Measurements from ENCODE around the gene CENPC.
"Not testable (repeated sequence)": the region's sequence is repeated elsewhere in the genome, so short reads cannot be mapped to it uniquely, and the experiment has no call there.

Gene CENPC, protein sequence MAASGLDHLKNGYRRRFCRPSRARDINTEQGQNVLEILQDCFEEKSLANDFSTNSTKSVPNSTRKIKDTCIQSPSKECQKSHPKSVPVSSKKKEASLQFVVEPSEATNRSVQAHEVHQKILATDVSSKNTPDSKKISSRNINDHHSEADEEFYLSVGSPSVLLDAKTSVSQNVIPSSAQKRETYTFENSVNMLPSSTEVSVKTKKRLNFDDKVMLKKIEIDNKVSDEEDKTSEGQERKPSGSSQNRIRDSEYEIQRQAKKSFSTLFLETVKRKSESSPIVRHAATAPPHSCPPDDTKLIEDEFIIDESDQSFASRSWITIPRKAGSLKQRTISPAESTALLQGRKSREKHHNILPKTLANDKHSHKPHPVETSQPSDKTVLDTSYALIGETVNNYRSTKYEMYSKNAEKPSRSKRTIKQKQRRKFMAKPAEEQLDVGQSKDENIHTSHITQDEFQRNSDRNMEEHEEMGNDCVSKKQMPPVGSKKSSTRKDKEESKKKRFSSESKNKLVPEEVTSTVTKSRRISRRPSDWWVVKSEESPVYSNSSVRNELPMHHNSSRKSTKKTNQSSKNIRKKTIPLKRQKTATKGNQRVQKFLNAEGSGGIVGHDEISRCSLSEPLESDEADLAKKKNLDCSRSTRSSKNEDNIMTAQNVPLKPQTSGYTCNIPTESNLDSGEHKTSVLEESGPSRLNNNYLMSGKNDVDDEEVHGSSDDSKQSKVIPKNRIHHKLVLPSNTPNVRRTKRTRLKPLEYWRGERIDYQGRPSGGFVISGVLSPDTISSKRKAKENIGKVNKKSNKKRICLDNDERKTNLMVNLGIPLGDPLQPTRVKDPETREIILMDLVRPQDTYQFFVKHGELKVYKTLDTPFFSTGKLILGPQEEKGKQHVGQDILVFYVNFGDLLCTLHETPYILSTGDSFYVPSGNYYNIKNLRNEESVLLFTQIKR

DNA sequence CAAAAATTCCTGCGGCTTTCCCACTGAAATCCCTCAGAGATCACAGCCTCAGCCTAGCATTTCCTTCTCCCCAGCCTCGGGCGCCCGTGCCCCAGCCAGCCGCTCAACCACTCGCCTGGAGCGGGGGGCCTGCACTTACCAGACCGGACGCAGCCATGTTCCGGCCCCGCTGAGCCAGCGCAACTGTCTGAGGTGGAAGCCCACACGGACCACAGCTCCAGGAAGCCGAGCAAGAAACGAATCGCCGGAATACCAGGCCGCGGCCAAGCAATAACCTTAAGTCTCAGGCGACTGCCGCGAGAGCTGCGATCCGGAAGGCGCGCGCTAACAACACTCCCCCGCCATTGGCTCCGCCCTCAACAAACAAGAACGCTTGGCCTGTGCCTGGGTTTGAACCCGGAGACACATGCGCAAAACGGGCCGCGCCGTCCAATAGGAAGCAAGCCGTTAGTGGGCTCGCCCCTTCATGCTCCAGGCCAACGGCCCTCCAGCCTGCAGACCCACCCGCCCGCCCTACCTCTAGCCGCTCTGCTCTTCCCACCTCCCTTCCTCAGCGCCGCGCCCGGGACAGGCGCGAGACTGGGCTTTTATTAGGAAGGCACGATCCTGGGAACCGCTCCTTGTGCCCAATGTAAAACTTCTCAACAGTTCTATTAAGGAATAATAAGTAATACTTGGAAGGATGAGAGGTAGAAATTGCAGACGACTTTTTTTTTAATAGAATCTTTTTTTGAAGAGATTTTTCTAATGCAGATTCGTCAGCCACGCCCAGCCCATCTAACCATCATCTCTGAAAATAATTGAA, at the start of gene CENPC:
TSS of gene CENPC (minus strand) at position 305 of the 805 bp plus-strand sequence. CDS start at position 157, 148 bp downstream.
- peak; percentile 87 for DNase-seq

DNA sequence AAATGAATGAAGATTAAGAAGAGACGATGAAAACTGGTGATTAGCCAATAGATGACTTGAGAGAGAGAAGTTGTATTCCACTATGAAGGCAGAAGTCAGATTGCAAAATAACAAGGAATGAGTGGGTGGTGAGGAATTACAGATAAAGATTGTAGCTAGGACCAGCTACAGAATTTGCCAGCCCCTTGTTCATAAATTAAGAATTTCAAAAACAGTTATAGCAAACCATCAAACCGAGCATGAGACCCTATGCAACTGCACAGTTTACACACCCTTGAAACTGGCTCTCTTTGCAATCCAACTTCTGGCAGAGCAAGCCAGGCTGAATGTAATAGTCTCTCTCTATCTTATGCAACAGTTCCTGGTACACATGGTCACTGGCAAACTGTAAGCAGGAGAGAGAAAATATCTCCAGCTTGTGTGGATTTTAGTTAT, 48.5 kb upstream of the CENPC start:
- DNase-seq = no peak

DNA sequence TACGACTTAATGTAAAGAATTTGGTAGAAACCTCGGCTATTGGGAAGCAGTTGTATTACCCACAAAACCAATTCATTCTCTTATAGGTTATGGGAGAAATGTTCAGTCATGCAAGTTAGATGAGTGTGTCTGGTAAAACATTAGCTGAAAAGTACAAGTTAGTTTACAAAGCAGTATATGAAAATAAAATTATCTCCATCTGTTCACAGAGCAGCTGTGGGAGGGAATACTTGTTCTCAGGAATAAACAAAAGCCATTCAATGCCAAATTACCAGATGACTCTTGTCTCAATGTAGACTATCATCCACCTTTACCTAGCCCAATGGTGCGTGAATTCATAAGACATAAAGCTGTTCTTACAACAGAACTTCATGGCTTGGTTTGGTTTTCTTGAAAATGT, 41.9 kb upstream of the CENPC start:
- DNase-seq = peak; percentile 55

DNA sequence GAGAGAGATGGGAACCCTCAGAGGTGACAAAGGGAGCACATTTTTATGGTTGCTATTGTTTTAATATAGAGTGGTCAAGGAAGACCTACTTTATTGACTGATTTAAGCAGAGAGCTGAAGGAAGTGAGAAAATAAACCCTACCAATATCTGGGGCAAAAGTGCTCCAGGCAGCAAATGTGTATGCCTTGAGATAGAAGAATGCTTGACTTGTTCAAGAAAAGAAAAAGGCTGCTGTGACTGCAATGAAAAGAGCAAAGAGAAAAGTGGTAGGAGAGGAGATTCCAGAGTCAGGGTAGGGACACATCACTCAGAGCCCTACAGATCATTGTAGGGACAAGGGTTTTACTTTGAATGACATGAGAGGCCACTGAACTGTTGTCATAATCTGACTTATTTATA, 39.2 kb upstream of the CENPC start:
- DNase-seq = no peak

DNA sequence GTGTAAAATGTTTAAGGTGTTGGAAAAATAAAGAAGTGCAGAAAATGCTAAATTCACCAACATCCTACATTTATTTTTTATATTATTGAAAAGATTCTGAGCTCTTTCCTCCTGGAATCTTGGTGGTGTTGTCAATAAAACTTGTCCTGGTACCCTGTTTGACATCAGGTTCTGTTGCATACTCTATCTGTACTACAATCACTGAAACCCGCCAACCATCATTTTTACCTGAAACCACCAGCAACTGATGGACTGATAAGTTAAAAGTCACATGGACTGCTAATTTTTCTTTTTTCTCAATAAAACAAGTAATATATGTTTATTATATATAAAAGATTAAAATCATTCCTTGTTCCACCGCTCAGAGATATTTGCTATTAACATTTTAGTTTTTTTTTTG, 36.6 kb upstream of the CENPC start:
- DNase-seq = no peak

DNA sequence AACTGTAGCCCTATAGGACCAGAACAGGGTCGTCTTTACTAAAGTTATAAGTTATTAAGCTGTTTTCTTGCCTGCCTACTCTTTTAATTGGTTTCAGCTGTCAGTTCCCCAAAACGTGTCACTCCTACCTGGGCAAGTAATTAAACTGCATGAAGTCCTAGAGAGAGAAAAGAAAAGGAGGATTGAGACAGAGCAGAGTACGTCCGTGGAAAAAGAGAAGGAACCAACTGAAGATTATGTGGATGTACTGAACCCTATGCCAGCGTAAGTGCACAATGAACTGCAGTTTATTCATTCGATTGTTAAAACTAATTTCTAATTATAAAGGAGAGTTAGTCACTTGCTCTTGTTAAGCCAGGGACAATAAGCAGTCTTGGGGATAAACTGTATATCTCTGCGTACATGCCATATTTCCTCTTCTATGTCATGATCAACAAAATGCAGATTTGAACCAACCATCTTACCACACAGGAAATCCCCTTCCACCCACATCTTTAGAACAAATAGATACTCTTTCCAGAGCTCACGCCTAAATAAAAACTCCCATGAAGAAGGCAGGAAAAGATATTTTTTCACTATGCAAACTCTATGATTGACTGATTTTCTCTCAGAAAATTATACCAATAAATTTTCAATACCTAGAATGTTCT, 36.0 kb upstream of the CENPC start:
- no peak for DNase-seq

DNA sequence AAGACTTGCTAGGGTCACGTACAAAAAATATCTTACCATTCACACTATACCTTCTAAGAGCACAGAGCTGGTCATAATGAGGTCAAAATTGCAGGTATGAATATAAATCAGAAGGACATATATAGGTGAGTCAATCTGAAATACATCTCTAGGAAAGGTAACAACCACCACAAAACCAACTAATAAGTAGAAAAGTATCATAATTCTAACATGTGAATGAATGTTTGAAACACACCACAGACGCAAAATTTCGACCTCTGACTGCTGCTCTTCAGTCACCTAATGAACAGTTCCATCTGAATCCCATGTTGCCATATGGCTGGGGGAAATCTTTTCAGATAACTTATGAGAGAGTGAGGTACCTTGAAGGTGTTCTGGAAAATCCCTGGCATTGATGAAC, 35.3 kb upstream of the CENPC start:
- no peak for DNase-seq

DNA sequence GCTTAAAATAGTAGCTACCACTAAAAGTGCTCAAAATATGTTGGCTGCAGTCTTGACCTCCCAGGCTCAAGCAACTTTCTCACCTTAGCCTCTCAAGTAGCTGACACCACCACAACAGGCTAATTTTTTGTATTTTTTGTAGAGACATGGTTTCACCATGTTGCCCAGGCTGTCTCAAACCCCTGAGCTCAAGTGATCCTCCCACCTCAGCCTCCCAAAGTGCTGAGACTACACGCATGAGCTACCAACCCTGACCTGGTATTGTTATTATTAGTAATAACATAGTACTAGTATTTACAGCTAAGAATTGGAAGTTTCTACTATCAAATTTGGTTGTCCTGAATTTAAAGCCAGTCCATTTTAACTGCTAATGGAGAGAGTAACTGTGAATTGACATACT, 31.2 kb upstream of the CENPC start:
- no peak for DNase-seq

DNA sequence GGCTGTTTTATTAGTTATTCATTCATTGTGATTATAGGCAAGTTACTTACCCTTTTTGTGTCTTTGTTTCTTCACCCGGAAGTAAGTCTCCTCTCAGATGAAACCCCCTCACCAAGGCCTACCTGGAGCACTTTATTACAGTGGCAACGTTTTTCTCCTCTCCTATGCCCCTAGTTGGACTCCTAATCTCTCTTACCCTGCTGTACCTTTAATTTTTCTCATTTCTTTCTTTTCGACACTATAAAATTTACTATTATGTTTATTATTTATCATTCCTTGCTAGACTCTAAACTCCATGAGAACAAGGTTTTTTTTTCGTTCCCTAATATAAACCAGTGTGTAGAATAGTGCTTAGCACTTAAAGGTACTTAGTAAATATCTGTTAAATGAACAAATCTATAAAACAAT, 30.8 kb upstream of the CENPC start:
- DNase-seq = no peak

DNA sequence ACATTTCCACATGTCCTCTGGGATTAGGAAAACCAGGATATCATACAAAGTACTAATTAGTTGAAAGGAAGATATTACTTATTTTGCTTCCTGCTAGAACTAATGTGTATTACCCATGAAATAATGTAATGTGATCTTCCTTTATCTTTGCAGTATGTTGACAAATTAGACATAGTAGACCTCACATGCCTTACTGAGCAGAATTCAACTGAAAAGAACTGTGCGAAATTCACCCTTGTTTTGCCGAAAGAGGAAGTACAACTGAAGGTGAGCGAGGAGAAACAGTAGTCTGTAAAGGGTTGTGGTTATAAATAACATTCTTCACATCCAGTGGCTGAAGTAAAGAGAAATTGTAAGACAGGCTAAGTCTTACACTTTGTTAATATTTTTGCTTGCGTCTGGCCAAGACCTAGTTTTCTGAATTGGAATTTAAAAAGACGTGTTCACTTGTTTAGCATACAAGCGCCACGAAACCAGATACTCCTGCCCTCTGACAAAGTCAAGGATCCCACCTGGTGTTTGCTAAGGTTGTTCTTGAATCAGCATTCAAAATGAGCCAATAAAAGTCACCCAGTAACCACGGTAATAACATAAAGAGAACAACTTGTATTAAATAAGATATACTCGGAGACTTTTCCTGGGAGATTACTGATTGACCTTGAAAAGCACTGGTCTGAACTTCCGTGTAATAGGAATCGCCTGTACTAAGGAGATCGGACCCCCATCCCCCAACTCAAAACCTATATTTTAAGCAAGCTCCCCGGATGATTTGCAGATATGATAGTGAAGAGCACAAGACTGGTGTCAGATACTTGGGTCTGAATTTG, 30.1 kb upstream of the CENPC start:
- peak; percentile 83 for DNase-seq

DNA sequence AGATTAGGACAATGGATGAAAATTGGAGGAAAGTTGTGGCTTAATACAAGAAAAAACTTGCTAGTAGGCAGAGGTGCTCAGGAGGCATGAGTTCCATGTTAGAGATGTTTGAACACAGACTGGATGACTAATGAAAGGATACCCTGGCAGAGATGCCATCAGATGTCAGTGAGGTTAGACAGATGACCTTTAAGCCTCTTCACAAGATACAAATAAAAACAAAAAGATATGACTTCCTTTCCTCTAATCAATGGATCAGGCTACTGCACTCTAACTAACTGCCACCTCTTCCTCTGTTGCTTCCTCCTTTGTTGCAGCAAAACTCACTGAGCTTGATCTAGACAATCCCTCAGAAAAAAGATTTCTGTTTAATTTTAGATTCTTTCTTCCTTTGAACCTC, 27.9 kb upstream of the CENPC start:
- no peak for DNase-seq

DNA sequence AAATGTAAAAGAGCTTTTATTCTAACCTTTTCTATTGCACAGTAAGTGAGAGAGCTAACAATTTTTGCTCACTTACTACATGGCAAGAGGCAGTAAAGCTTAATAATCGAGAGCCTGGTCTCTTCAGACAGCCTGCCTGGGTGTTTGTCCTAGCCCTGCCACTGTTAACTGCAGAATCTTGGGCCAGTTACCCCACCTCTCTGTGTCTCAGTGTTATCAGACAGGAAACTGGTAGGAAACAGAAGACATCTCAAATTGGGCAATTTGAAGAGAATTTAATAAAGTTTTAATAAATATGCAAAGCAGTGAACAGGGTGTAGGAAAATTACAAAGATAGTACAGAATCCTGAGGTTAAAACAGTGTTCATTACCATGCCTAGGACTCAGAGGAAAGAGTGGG, 26.7 kb upstream of the CENPC start:
- DNase-seq = no peak

DNA sequence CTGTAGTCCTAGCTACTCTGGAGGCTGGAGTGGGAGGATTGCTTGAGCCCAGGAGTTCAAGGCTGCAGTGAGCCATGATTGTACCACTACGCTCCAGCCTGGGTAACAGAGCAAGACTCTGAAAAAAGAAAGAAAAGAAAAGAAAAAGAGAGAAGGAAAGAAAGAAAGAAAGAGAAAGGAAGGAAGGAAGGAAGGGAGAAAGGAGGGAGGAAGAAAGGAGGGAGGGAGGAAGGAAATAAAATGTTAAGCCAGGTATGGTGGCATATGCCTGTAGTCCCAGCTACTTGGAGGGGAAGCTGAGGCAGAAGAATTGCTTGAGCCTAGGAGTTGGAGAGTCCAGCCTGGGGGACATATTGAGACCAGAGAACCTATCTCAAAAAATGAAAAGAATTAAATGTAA, 25.2 kb upstream of the CENPC start:
- no peak for DNase-seq

DNA sequence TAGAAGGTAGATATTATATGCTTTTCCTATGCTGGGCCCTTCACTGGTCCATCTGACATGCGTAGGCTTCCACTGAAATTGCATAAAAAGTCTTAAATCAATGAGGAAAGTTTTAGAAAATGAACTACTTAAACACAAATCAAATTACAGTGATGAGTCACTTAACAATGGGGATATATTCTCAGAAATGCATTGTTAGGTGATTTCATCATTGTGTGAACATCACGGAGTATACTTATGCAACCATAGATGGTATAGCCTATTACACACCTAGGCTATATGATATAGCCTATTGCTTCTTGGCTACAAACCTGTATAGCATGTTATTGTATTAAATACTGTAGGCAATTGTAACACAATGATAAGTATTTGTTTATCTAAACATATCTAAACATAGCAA, 23.5 kb upstream of the CENPC start:
- DNase-seq = no peak

DNA sequence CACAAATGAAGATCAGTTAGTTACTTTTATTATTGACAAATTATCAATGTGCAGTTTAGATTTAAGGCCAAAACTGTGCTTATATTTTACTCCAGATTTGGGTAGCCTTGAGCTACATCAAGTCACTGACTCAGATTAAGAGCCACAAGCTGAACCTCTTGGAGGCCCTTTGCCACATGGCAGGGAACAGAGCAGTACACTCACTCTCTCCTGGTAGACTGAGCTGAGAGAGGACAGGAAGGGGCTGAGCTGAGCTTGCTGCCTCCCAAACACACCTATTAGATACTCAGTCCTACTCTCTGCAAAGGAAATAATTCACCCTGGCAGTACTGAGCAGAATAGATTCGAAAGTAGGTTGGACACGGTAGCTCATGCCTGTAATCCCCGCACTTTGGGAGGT, 21.0 kb upstream of the CENPC start:
- no peak for DNase-seq

DNA sequence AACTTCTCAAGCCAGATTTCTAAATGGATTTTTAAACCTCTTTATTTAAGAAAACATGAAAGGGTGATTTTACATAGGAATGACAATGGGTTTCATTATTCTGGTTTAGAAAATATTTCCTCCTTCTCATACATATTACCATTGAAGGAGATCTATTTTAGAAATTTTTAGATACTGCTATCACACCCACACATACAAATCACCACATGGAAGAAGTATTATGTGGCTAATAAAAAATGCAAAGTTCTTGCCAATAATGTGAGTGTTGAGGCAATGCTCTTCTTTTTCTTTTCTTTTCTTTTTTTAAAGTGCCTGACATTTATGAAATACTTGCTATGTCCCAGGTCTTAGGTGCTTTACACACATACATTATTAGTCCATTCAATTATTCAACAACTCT, 20.0 kb upstream of the CENPC start:
- no peak for DNase-seq

DNA sequence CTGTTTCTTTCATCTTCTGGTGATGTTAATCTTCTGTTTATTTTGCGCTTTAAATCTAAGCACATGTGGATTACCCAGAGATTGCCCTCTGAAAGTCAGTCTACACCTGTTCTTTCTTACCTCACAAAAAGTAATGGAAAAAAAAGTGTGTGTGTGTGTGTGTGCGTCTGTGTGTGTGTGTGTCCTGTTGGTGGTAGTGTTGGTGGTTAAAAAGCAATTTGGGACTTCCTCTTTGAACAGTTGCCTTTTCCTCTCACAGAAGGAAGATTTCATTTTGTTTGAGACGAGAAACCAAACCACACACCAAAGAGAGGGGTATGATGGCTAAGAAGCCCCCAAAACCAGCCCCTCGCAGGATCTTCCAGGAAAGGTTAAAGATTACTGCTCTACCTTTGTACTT, 13.2 kb upstream of the CENPC start, which contains the start of gene STAP1:
TSS of gene STAP1 (plus strand) at position 235 of the 400 bp plus-strand sequence. CDS start at position 318, 83 bp downstream.
- DNase-seq = no peak

DNA sequence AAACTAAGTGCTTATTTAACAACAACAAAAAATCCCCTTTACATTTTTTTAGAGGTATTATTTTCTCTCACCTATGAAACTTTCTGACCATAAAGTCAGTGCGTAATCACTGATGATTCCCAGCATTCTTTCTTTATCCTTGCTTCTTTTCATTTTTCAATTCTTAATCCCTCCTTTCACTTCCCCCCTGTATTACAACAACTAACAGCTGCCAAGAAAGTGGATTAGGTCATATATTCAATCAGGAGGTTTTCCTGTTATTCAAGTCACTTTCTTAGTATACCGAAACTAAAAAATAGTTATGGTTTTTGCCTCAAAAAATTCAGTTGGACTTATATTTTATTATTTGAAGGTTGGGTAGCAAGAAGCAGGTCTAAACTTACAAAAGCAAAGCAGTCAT, 11.1 kb upstream of the CENPC start:
- DNase-seq = no peak

DNA sequence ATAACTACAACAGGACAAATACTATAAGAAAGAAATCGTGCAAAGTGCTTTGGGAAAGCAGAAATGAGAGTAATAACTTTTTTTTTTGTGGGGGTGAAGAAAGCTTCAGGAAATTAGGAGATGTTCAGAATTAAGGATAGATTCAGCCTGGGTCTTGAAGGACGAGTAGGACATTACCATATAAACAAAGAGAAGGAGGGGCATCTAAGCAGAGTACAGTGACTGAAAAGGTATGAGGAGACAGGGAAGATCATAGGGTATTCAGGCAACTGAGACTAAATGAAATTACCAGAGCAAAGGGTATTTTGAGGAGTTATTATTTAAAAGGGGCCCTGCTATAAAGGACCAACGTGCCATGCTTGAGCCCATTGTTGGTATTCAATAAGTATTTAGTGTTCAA, 10.1 kb upstream of the CENPC start:
- DNase-seq = no peak

DNA sequence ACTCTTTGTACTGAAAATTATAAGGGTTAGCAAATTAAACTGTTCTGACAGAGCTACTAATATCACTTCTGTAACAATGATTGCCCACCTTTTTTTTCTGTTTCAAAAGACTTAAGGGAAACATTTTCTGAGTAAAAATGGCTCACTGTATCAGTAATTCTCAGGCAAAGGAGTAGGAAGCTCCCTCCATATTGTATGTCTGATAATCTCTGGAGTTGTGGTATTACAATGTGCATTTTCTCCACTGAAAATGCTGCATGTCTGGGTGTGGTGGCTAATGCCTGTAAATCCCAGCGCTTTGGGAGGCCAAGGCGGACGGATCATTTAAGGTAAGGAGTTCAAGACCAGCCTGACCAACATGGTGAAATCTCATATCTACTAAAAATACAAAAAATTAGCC, 8.8 kb upstream of the CENPC start:
- no peak for DNase-seq

DNA sequence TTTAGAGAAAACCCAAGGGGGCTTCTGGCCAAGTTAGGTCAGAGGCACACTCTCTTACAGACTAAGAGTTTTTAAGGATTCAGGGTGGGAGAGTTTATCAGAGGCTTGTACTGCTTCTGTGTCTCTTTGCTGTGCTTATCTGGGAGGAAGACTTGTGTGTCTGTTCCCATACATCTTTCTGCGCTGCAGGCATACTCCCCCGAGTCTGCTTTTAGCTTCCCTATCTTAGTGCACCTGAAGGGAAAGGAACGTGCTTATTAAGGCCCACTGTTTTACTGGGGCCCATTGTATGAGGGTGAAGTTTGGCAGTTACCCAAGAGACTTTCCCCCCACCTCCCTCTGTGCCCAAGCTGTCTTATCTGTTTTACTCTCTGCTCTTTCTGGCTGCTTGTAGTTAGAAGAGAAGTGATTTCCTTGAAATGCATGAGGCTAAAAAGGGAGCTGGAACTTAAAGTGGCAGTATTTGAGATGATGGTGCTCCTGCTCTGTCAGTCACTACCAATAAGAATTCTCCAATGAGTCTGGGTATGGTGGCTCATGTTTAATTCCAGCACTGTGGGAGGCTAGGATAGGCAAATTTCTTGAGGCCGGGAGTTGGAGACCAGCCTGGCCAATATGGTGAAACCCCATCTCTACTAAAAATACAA, 7.0 kb upstream of the CENPC start:
- not testable (repeated sequence) for DNase-seq

Measured in NCI-H2171 treated with DMSO at 0.1 percent for 48 hours (cell line).